Measurements from ENCODE around the gene TMEFF2. TPM values are rescaled to one million over a fixed set of nuclear protein-coding genes. Genes with fewer than 3 reads are reported as not detected.
"Not testable (repeated sequence)": the region's sequence is repeated elsewhere in the genome, so short reads cannot be mapped to it uniquely, and the experiment has no call there.

Gene TMEFF2
- total RNA-seq, 3 donors from 2014 or later (not counting 1 experiment from before 2014, with no cell fraction given) = not detected

DNA sequence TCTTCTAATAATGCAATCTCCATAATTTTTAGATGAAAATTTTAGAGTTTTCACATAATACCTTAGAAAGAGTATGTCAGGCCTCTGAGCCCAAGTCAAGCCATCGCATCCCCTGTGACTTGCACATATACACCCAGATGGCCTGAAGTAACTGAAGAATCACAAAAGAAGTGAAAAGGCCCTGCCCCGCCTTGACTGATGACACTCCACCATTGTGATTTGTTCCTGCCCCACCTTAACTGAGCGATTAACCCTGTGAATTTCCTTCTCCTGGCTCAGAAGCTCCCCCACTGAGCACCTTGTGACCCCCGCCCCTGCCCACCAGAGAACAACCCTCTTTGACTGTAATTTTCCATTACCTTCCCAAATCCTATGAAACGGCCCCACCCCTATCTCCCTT lies 64.4 kb downstream of the TMEFF2 start:
- H3K4me1 ChIP-seq (ENCODE audit: control insufficient read depth, insufficient read depth, low read length) = not testable (repeated sequence)

GRCh38 chr2:192128655-192129054 lies 66.1 kb downstream of the TMEFF2 start:
- H3K27ac Mint-ChIP-seq = no peak overlapping the region
- Histone ChIP-seq H3K4me1 (ENCODE audit: control insufficient read depth, insufficient read depth, low read length) (no peaks in the 10 kb centered on the region), H3K36me3 (ENCODE audit: control insufficient read depth, insufficient read depth, low read length) (no peaks in the 10 kb centered on the region), H3K4me3 (ENCODE audit: low read length) (no peak overlapping the region), H3K9me3 (ENCODE audit: control insufficient read depth, insufficient read depth, low read length) (no peaks in the 10 kb centered on the region), H3K27ac (ENCODE audit: low read length) (no peak overlapping the region), H3K27me3 (ENCODE audit: control insufficient read depth, insufficient read depth, low read length) (no peaks in the 10 kb centered on the region)
- ATAC-seq (no peak), DNase-seq (no peak)
- H3K27me3 Mint-ChIP-seq (ENCODE audit: low read depth in 2 of 2) = peaks cover 0 to 6% of the 10 kb centered on the region in 2 donors
- intact Hi-C loops (cut with micrococcal nuclease) = no loop called here
- H3K4me3 Mint-ChIP-seq = no peak overlapping the region
- 50% methylated on average over 3 of the region's 4 CpGs for WGBS (ENCODE audit: insufficient coverage)
- no peaks in the 10 kb centered on the region for H3K4me1 Mint-ChIP-seq
- H3K9me3 Mint-ChIP-seq = no peaks in the 10 kb centered on the region
- H3K36me3 Mint-ChIP-seq = no peaks in the 10 kb centered on the region
- TF ChIP-seq, protein P1, sequence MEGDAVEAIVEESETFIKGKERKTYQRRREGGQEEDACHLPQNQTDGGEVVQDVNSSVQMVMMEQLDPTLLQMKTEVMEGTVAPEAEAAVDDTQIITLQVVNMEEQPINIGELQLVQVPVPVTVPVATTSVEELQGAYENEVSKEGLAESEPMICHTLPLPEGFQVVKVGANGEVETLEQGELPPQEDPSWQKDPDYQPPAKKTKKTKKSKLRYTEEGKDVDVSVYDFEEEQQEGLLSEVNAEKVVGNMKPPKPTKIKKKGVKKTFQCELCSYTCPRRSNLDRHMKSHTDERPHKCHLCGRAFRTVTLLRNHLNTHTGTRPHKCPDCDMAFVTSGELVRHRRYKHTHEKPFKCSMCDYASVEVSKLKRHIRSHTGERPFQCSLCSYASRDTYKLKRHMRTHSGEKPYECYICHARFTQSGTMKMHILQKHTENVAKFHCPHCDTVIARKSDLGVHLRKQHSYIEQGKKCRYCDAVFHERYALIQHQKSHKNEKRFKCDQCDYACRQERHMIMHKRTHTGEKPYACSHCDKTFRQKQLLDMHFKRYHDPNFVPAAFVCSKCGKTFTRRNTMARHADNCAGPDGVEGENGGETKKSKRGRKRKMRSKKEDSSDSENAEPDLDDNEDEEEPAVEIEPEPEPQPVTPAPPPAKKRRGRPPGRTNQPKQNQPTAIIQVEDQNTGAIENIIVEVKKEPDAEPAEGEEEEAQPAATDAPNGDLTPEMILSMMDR (IDR thresholded peaks at IDR 0.05) = no peak

More for the DNA sequence above, 64.4 kb downstream of the TMEFF2 start:
- H3K9me3 ChIP-seq (ENCODE audit: control insufficient read depth, insufficient read depth, low read length); H3K36me3 ChIP-seq (ENCODE audit: control insufficient read depth, insufficient read depth, low read length); ATAC-seq; intact Hi-C loops (cut with micrococcal nuclease); H3K27me3 Mint-ChIP-seq (ENCODE audit: low read depth in 2 of 2); DNase-seq; H3K4me3 Mint-ChIP-seq; H3K27ac ChIP-seq (ENCODE audit: low read length); H3K9me3 Mint-ChIP-seq; H3K4me3 ChIP-seq (ENCODE audit: low read length); H3K4me1 Mint-ChIP-seq; H3K27ac Mint-ChIP-seq; H3K27me3 ChIP-seq (ENCODE audit: control insufficient read depth, insufficient read depth, low read length); H3K36me3 Mint-ChIP-seq: not testable (repeated sequence)
- 90% methylated on average over 4 of the region's 5 CpGs for WGBS (ENCODE audit: insufficient coverage)

DNA sequence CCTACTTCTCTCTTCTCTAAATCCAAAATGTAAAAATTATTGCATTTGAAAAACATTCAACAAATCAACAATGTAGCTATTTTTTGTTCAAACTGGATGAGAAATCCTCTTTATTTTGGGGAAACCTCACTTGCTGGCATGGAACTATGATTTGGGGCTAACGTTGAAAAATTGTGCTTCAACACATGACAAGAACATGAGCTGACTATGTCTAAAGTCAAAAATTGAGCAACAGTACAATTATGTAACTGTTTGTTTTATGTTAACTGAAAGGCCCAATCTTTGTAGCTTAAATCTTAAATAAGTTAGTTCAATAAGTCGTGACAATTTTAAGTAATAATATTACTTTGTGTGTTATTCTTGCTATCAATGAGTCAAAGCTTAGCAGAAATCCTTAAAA lies 67.3 kb downstream of the TMEFF2 start:
- Histone ChIP-seq H3K27me3 (ENCODE audit: control insufficient read depth, insufficient read depth, low read length) (no peaks in the 10 kb centered on the region), H3K4me1 (ENCODE audit: control insufficient read depth, insufficient read depth, low read length) (no peaks in the 10 kb centered on the region), H3K27ac (ENCODE audit: low read length) (no peak overlapping the region), H3K4me3 (ENCODE audit: low read length) (no peak overlapping the region), H3K9me3 (ENCODE audit: control insufficient read depth, insufficient read depth, low read length) (no peaks in the 10 kb centered on the region), H3K36me3 (ENCODE audit: control insufficient read depth, insufficient read depth, low read length) (no peaks in the 10 kb centered on the region)
- Mint-ChIP-seq H3K27ac (no peak overlapping the region), H3K27me3 (ENCODE audit: low read depth in 2 of 2) (peaks cover 0 to 6% of the 10 kb centered on the region in 2 donors), H3K9me3 (no peaks in the 10 kb centered on the region), H3K36me3 (no peaks in the 10 kb centered on the region), H3K4me3 (no peak overlapping the region), H3K4me1 (no peaks in the 10 kb centered on the region)
- intact Hi-C loops (cut with micrococcal nuclease) = no loop called here
- TF ChIP-seq, protein P1 (IDR thresholded peaks at IDR 0.05) = no peak
- ATAC-seq = no peak
- 63% methylated on average over 1 of the region's 2 CpGs for WGBS (ENCODE audit: insufficient coverage)
- DNase-seq = no peak

GRCh38 chr2:192126912-192127311 lies 67.8 kb downstream of the TMEFF2 start:
- H3K9me3 Mint-ChIP-seq = no peaks in the 10 kb centered on the region

More at GRCh38 chr2:192126912-192127311, 67.8 kb downstream of the TMEFF2 start:
- no peaks in the 10 kb centered on the region for H3K27me3 ChIP-seq (ENCODE audit: control insufficient read depth, insufficient read depth, low read length)
- no peak for ATAC-seq
- H3K27me3 Mint-ChIP-seq (ENCODE audit: low read depth in 2 of 2) = peaks cover 0 to 6% of the 10 kb centered on the region in 2 donors
- TF ChIP-seq, protein P1 (IDR thresholded peaks at IDR 0.05) = no peak
- DNase-seq = no peak
- no peaks in the 10 kb centered on the region for H3K9me3 ChIP-seq (ENCODE audit: control insufficient read depth, insufficient read depth, low read length)
- intact Hi-C loops (cut with micrococcal nuclease) = no loop called here
- no peak overlapping the region for H3K4me3 Mint-ChIP-seq
- no peaks in the 10 kb centered on the region for H3K36me3 Mint-ChIP-seq
- no peak overlapping the region for H3K27ac Mint-ChIP-seq
- no peaks in the 10 kb centered on the region for H3K4me1 ChIP-seq (ENCODE audit: control insufficient read depth, insufficient read depth, low read length)
- no peak overlapping the region for H3K4me3 ChIP-seq (ENCODE audit: low read length)
- no peaks in the 10 kb centered on the region for H3K4me1 Mint-ChIP-seq
- no peaks in the 10 kb centered on the region for H3K36me3 ChIP-seq (ENCODE audit: control insufficient read depth, insufficient read depth, low read length)
- H3K27ac ChIP-seq (ENCODE audit: low read length) = no peak overlapping the region

Data from natural killer cell (primary cell).